Skeletal muscle tissue (tissue), 4 donors: ENCODE data around the gene CDX2. TPM values are rescaled to one million over a fixed set of nuclear protein-coding genes. Genes with fewer than 3 reads are reported as not detected.
"Not testable (repeated sequence)": the region's sequence is repeated elsewhere in the genome, so short reads cannot be mapped to it uniquely, and the experiment has no call there.

Experiments used
- H3K27ac ChIP-seq: one replicate; pipeline ENCODE4 v1.7.0; 2013; ENCODE audit warnings: mild to moderate bottlenecking, low read depth, low read length, inconsistent platforms
- H3K27me3 ChIP-seq, 3 donors: one replicate each; pipeline ENCODE4 v1.7.0; 2013; ENCODE audit warnings: low read length in 3 of 3; ENCODE audit not compliant: control insufficient read depth in 3 of 3, insufficient read depth in 3 of 3
- H3K36me3 ChIP-seq, 3 donors: one replicate each; pipeline ENCODE4 v1.7.0; 2013; ENCODE audit warnings: low read length in 3 of 3; ENCODE audit not compliant: control insufficient read depth in 3 of 3, insufficient read depth in 3 of 3
- H3K4me1 ChIP-seq, 3 donors: one replicate each; pipeline ENCODE4 v1.7.0; 2013; ENCODE audit warnings: low read length in 3 of 3, mild to moderate bottlenecking in 3 of 3; ENCODE audit not compliant: control insufficient read depth in 3 of 3, insufficient read depth in 3 of 3
- H3K4me3 ChIP-seq, 3 donors: one replicate each; pipeline ENCODE4 v1.7.0; 2013; ENCODE audit warnings: low read length in 3 of 3
- H3K9ac ChIP-seq, 3 donors: one replicate each; pipeline ENCODE4 v1.7.0; 2013; ENCODE audit warnings: low read length in 3 of 3, mild to moderate bottlenecking in 3 of 3, moderate library complexity in 2 of 3, low read depth in 1 of 3
- H3K9me3 ChIP-seq, 3 donors: one replicate each; pipeline ENCODE4 v1.7.0; 2013; ENCODE audit warnings: low read length in 3 of 3; ENCODE audit not compliant: control insufficient read depth in 3 of 3
- total RNA-seq: library from RNA; depleted of rRNA; stranded (reverse); fragments of >200 nt; gene quantifications from one replicate; pipeline ENCODE4 v1.2.3, GENCODE V29; 2014
- donor health status: Osteomylitis.

The CDX2 gene
- total RNA-seq, result not detected

GRCh38 chr13:27969082-27969865 lies at the start of gene CDX2:
Gene CDX2, minus strand, starts transcription at chr13:27969315. Its CDS starts 309 bp downstream, at chr13:27969006.
- Histone ChIP-seq H3K4me1 (peaks cover 9 to 11% (median 10%) of the 10 kb centered on the region in 3 donors), H3K27me3 (peaks cover 94 to 97% (median 96%) of the 10 kb centered on the region in 3 donors), H3K9ac (no peak within 1 kb of the TSS), H3K36me3 (no peaks in the 10 kb centered on the region), H3K9me3 (no peaks in the 10 kb centered on the region), H3K4me3 (peak within 1 kb of the TSS in 1 of 3 donors; percentile 22), H3K27ac (no peak within 1 kb of the TSS)

GRCh38 chr13:28014301-28014700 lies 45.2 kb upstream of the CDX2 start:
- no peak overlapping the region for H3K9ac ChIP-seq
- H3K27me3 ChIP-seq, result peaks cover 0 to 20% (median 5%) of the 10 kb centered on the region in 3 donors
- no peak overlapping the region for H3K27ac ChIP-seq

DNA sequence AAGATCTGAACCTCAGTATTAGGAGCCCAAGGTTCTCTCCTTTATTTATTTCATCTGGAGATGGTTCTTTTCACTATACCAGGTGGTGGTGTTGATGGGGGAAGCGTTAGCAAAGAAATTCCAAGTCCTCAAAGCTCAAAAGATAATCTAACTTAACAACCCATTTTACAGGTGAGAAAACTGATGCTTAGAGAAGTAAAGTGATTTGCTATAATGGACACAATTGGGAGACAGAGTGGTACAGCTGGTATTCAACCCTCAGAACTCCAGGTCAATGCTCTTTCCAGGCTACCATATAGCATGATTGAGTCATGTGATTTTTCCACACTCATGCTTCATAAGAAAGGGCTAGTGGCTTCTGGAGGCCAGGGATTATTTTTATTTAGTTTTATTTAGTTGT lies 44.4 kb upstream of the CDX2 start:
- Histone ChIP-seq H3K4me3 (no peak overlapping the region), H3K36me3 (no peaks in the 10 kb centered on the region), H3K4me1 (no peaks in the 10 kb centered on the region), H3K9me3 (no peaks in the 10 kb centered on the region), H3K27me3 (peaks cover 0 to 20% (median 5%) of the 10 kb centered on the region in 3 donors), H3K27ac (no peak overlapping the region), H3K9ac (no peak overlapping the region)

More at GRCh38 chr13:28014301-28014700, 45.2 kb upstream of the CDX2 start:
- Histone ChIP-seq H3K9me3 (no peaks in the 10 kb centered on the region), H3K36me3 (no peaks in the 10 kb centered on the region), H3K4me1 (no peaks in the 10 kb centered on the region), H3K4me3 (no peak overlapping the region)

DNA sequence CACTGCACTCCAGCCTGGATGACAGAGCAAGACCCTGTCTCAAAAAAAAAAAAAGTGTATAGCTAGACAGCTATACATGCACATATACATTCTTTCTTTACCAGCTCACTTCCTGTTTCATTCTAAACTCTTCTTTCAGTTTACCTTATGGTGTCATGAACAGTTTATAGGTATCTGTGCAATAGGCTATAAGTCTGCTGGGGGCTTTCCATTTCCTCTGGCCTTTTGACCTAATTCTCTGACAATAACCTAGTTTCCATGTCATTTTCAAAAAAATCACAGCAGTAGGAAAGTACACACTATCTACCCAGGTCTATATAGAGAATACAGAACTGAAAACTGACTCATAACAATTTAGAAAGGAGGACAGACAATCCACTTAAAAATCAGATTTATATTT lies 43.8 kb upstream of the CDX2 start:
- Histone ChIP-seq H3K27ac (no peak overlapping the region), H3K4me1 (no peaks in the 10 kb centered on the region), H3K9me3 (no peaks in the 10 kb centered on the region), H3K36me3 (no peaks in the 10 kb centered on the region), H3K9ac (no peak overlapping the region), H3K27me3 (peaks cover 0 to 20% (median 5%) of the 10 kb centered on the region in 3 donors), H3K4me3 (no peak overlapping the region)

GRCh38 chr13:28012383-28012782 lies 43.3 kb upstream of the CDX2 start:
- Histone ChIP-seq H3K27me3 (peaks cover 0 to 20% (median 5%) of the 10 kb centered on the region in 3 donors), H3K4me3 (no peak overlapping the region), H3K27ac (no peak overlapping the region), H3K9me3 (no peaks in the 10 kb centered on the region), H3K9ac (no peak overlapping the region), H3K36me3 (no peaks in the 10 kb centered on the region), H3K4me1 (no peaks in the 10 kb centered on the region)

DNA sequence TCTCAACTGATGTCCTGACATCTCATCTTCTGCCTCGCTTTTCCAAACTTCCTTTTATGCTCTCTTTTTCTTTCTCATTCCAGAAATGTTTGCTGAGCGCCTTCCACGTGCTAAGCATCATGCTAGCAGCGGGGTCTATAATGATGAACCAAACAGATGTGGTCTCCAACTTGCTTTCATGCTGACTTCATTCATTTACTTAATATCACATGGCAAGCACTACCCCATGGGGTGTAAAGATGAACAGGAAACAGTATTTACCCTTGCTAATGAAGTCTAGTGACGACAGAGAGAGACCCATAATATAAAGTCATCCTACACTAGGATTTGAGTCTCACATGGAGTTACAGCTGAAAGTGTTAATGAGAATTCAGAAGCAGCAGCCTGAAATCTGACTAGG lies 40.9 kb upstream of the CDX2 start:
- H3K9me3 ChIP-seq, result no peaks in the 10 kb centered on the region
- H3K4me1 ChIP-seq, result no peaks in the 10 kb centered on the region
- no peaks in the 10 kb centered on the region for H3K36me3 ChIP-seq
- H3K4me3 ChIP-seq, result no peak overlapping the region
- peaks cover 0 to 18% (median 5%) of the 10 kb centered on the region in 3 donors for H3K27me3 ChIP-seq
- H3K9ac ChIP-seq, result no peak overlapping the region
- H3K27ac ChIP-seq, result no peak overlapping the region

DNA sequence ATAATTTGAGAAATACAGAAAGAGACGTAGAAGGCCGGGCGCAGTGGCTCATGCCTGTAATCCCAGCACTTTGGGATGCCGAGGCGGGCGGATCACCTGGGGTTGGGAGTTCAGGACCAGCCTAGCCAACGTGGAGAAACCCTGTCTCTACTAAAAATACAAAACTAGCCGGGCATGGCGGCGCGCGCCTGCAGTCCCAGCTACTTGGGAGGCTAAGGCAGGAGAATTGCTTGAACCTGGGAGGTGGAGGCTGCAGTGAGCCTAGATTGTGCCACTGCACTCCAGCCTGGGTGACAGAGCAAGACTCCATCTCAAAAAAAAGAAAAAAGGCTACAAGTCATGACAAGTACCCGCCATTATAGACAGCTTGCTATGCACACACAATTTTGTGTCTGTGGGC lies 35.9 kb upstream of the CDX2 start:
- not testable (repeated sequence) for H3K4me3 ChIP-seq

GRCh38 chr13:28002886-28003698 lies 34.0 kb upstream of the CDX2 start:
- Histone ChIP-seq H3K4me1 (no peaks in the 10 kb centered on the region), H3K27ac (no peak overlapping the region), H3K36me3 (no peaks in the 10 kb centered on the region), H3K9me3 (no peaks in the 10 kb centered on the region), H3K4me3 (no peak overlapping the region), H3K27me3 (no peaks in the 10 kb centered on the region), H3K9ac (no peak overlapping the region)

More for the DNA sequence above, 35.9 kb upstream of the CDX2 start:
- H3K27ac ChIP-seq, H3K4me1 ChIP-seq, H3K9me3 ChIP-seq, H3K36me3 ChIP-seq, H3K27me3 ChIP-seq, H3K9ac ChIP-seq: not testable (repeated sequence)

DNA sequence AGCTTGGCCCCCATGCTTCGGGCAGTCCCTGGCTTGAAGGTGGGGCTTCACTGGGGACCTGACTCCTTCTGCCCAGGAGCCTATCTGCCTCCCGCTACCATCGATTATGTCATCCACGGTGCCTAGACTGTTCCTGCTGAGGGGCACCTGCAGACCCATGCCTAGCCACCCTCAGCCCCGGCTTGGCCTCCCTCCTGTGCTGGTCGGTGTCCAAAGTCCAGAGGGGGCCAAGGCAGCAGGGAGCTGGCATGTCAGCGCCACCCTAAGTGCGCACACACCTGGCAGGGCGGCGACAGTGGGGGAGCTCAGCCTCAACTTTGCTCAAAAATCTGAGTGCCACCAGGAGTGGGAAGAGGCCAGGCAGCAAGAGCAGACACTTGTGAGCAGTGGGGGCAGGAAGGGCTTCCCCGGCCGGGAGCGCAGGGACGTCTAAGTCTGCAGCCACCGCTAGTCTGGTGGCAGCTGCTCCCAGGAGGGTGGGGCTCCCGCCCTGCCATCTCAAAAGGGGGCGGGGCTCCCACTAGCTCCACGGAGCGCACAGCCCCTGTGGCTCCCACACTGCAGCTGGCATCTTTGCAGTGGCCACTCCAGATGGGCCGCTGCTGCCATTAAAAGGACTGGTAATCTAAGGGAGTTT lies 32.8 kb upstream of the CDX2 start:
- H3K27me3 ChIP-seq, result no peaks in the 10 kb centered on the region
- no peak overlapping the region for H3K27ac ChIP-seq
- H3K36me3 ChIP-seq, result no peaks in the 10 kb centered on the region
- H3K9ac ChIP-seq, result no peak overlapping the region
- no peak overlapping the region for H3K4me3 ChIP-seq
- H3K9me3 ChIP-seq, result no peaks in the 10 kb centered on the region
- H3K4me1 ChIP-seq, result no peaks in the 10 kb centered on the region
